Endothelial cell of umbilical vein (primary cell): Measurements from ENCODE around the gene FCER2. TPM values are rescaled to one million over a fixed set of nuclear protein-coding genes. Genes with fewer than 3 reads are reported as not detected.

Experiments used
- BruUV-seq: library from RNA; stranded (reverse); fragments of 400-500 nt; replicated peaks from 2 replicates; lab custom pipeline; 2021; lab: Mats Ljungman, UMichigan
- CTCF ChIA-PET: fragments of 300-600, 350-600 bp; sonication (Branson Sonifier 250); formaldehyde crosslinking; loops from one replicate; lab custom pipeline; 2021; ENCODE audit warnings: antibody characterized with exemption, inconsistent platforms; lab: Charles Lee
- POLR2A ChIA-PET: fragments of 300-600, 350-600 bp; sonication (Branson Sonifier 250); formaldehyde crosslinking; loops from one replicate; lab custom pipeline; 2021; ENCODE audit warnings: antibody characterized with exemption, inconsistent platforms; lab: Charles Lee
- DNase-seq: peaks from one replicate; pipeline ENCODE4 v3.0.0-alpha.2; 2011; ENCODE audit warnings: low read depth, low spot score
- FAIRE-seq: peaks from 2 replicates; lab custom pipeline; 2011; peaks lifted over from hg19 to GRCh38; lab: Jason Lieb, UNC
- H2AFZ ChIP-seq: 2 replicates; pipeline ENCODE4 v1.6.0; 2012; ENCODE audit warnings: low read depth, low read length, control low read depth, inconsistent platforms
- H3K27ac ChIP-seq: 2 replicates; pipeline ENCODE4 v1.5.1; 2011; ENCODE audit warnings: low read depth, mild to moderate bottlenecking, control low read depth, low read length, moderate library complexity; ENCODE audit not compliant: insufficient read depth
- H3K27me3 ChIP-seq, 2 experiments: 2 replicates each; pipeline versions ENCODE4 v1.6.0 to v1.6.1; 2011; ENCODE audit warnings: low read length in 2 of 2, mixed read lengths in 1 of 2; ENCODE audit not compliant: control insufficient read depth in 2 of 2, insufficient read depth in 2 of 2
- H3K36me3 ChIP-seq, 2 experiments: 2 replicates in 1 of 2; 3 replicates in 1 of 2; pipeline ENCODE4 v1.5.1; 2011; ENCODE audit warnings: low read length in 2 of 2, mild to moderate bottlenecking in 1 of 2, moderate library complexity in 1 of 2; ENCODE audit not compliant: control insufficient read depth in 2 of 2, insufficient read depth in 2 of 2; ENCODE audit errors: extremely low read depth in 1 of 2
- H3K4me1 ChIP-seq: 3 replicates; pipeline ENCODE4 v1.5.1; 2011; ENCODE audit warnings: mild to moderate bottlenecking, low read length; ENCODE audit not compliant: control insufficient read depth, insufficient read depth; ENCODE audit errors: extremely low read depth
- H3K4me2 ChIP-seq: 2 replicates; pipeline ENCODE4 v1.6.1; 2011; ENCODE audit warnings: low read length, control low read depth, mixed read lengths; ENCODE audit not compliant: insufficient read depth
- H3K4me3 ChIP-seq, 3 experiments: fragments of 200-600 bp in 1 of 3; sonication (generic), shearing (Covaris generic) in 1 of 3; replicated peaks in 1 of 3; 2 replicates each; pipeline ENCODE4 v1.5.1; 2011 to 2016; ENCODE audit warnings: control low read depth in 3 of 3, low read length in 3 of 3, mild to moderate bottlenecking in 2 of 3, inconsistent platforms in 1 of 3, low read depth in 1 of 3, moderate library complexity in 1 of 3; ENCODE audit not compliant: insufficient read depth in 1 of 3
- H3K79me2 ChIP-seq: 2 replicates; pipeline ENCODE4 v1.6.0; 2012; ENCODE audit warnings: low read length, inconsistent platforms; ENCODE audit not compliant: control insufficient read depth, insufficient read depth
- H3K9ac ChIP-seq: replicated peaks from 2 replicates; pipeline ENCODE3; 2011; ENCODE audit warnings: low read length, control low read depth; ENCODE audit not compliant: insufficient read depth; ENCODE audit errors: extremely low read depth
- H3K9me1 ChIP-seq: replicated peaks from 3 replicates; pipeline ENCODE4 v1.6.0; 2011; ENCODE audit warnings: mild to moderate bottlenecking, low read length; ENCODE audit not compliant: control insufficient read depth, insufficient read depth; ENCODE audit errors: extremely low read depth
- H3K9me3 ChIP-seq: replicated peaks from 2 replicates; pipeline ENCODE4 v1.5.1; 2012; ENCODE audit warnings: low read length, inconsistent platforms; ENCODE audit not compliant: control insufficient read depth, insufficient read depth
- H4K20me1 ChIP-seq: replicated peaks from 2 replicates; pipeline ENCODE3; 2011; ENCODE audit warnings: mild to moderate bottlenecking, low read length; ENCODE audit not compliant: control insufficient read depth, insufficient read depth; ENCODE audit errors: extremely low read depth
- EZH2 ChIP-seq: IDR thresholded peaks from 2 replicates; pipeline ENCODE4 v1.6.1; 2012; ENCODE audit warnings: borderline replicate concordance, low read depth, mild to moderate bottlenecking, moderate library complexity, low read length, inconsistent platforms; ENCODE audit not compliant: severe bottlenecking
- FOS ChIP-seq: IDR thresholded peaks from 2 replicates; pipeline ENCODE4 v1.6.1; 2011; ENCODE audit warnings: mild to moderate bottlenecking, low read length, moderate library complexity, borderline replicate concordance; ENCODE audit not compliant: insufficient read depth
- GATA2 ChIP-seq: IDR thresholded peaks from 2 replicates; pipeline ENCODE4 v1.7.0; 2011; ENCODE audit warnings: low read depth, mild to moderate bottlenecking, moderate library complexity, mixed read lengths, low read length; ENCODE audit not compliant: insufficient read length, insufficient read depth
- JUN ChIP-seq: IDR thresholded peaks from 2 replicates; pipeline ENCODE4 v1.6.1; 2011; ENCODE audit warnings: borderline replicate concordance, low read depth; ENCODE audit not compliant: insufficient read length, insufficient read depth
- MYC ChIP-seq: IDR thresholded peaks from one replicate; pipeline ENCODE4 v1.6.1; 2011; ENCODE audit warnings: mild to moderate bottlenecking, low read depth, low read length
- POLR2A ChIP-seq: IDR thresholded peaks from 2 replicates; pipeline ENCODE4 v1.6.1; 2012; ENCODE audit warnings: low read depth, mild to moderate bottlenecking, control low read depth, low read length
- POLR2AphosphoS5 ChIP-seq: IDR thresholded peaks from 2 replicates; pipeline ENCODE4 v1.6.1; 2012; ENCODE audit warnings: low read depth, mild to moderate bottlenecking, control low read depth, low read length, moderate library complexity; ENCODE audit not compliant: insufficient read depth
- dilution Hi-C: fragments of 300-500 bp; cut with MboI; formaldehyde crosslinking; loops from one replicate; pipeline ENCODE4 v1.15.0; 2019; ENCODE audit warnings: low sequenced_read_pairs; ENCODE audit not compliant: extremely low pct_ligation_motif_present
- intact Hi-C: fragments of 100-400 bp; cut with micrococcal nuclease; formaldehyde crosslinking; loops from one replicate; pipeline ENCODE4 v1.10.0; 2022
- polyA plus RNA-seq, 4 experiments: library from polyadenylated mRNA; depleted of rRNA in 3 of 4; stranded (reverse) in 3 of 4; unstranded in 1 of 4; fragments of >200 nt; gene quantifications; 2 replicates each; pipeline versions ENCODE4 v1.2.1 to v1.2.3, GENCODE V29; 2011 to 2012; ENCODE audit warnings: missing spikeins in 1 of 4
- total RNA-seq: library from RNA; stranded (reverse); gene quantifications from 2 replicates; pipeline ENCODE4 v1.2.3, GENCODE V29; 2021
- TF ChIP-seq, protein P1 (sequence below), 2 donors: IDR thresholded peaks; 1 replicate in 1 of 2; 2 replicates in 1 of 2; pipeline ENCODE4 v1.5.1; 2011; ENCODE audit warnings: low read length in 2 of 2, mild to moderate bottlenecking in 2 of 2, moderate library complexity in 2 of 2, control low read depth in 1 of 2, inconsistent platforms in 1 of 2, low read depth in 1 of 2; ENCODE audit not compliant: insufficient read depth in 1 of 2; ENCODE audit errors: extremely low read depth in 1 of 2
- TF ChIP-seq, protein P2 (sequence below): IDR thresholded peaks from 2 replicates; pipeline ENCODE4 v1.6.1; 2011; ENCODE audit not compliant: insufficient read depth, insufficient read length

Gene FCER2
- total and polyA plus RNA-seq, 2 donors (not counting 3 experiments of a cell fraction or from before 2014, with no cell fraction given) = not detected

DNA sequence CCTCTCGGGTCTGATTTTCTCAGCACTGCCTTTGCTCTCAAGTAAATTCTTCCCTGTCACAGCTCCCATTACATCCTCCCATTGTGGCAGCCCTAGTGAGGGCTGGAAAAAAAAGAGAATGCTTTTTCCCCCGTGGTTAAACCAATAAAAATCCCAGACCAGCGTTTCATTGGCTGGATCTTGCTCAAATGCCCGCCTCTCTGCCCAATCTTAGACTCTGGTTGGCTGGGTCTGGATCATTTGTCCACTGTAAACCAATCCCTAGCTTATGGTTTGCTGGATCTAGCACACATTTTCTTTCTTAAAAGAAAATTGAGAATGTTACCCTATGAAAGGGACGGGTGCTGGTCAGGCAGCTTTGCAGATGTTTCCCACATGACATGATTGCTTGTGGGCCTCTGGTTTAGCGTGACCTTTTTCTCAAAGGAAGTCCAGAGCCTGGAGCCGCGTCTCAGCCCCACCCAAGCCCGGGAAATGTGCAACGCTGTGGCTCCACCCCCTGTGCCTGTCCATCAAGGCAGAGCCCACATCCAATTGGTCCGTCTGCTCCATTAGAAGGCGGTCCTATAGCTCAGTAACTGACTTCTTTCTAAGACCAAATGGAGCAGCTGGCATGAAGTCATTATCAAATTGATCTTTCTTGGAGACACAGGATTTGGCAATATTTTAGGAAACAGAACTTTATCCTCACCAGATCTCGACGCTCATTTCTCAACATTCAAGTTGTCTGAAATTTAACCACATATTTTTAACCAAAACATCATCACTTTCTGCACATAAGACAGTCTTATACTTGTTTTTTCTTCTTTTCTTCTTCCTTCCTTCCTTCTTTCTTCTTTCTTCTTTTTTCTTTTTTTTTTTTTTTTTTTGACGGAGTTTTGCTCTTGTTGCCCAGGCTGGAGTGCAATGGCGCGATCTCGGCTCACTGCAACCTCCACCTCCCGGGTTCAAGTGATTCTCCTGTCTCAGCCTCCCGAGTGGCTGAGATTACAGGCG is 27.6 kb downstream of the FCER2 start:
- H4K20me1 ChIP-seq = no peaks in the 10 kb centered on the region
- peaks cover 8 to 12% of the 10 kb centered on the region in 2 experiments for H3K27me3 ChIP-seq
- dilution Hi-C loops (no loop called here), intact Hi-C loops (no loop called here)
- no peaks in the 10 kb centered on the region for H3K36me3 ChIP-seq
- H3K9ac ChIP-seq = no peak overlapping the region
- H2AFZ ChIP-seq = peak overlapping the region; percentile 64
- FAIRE-seq (peak; percentile 21), DNase-seq (peak; percentile 60)
- TF ChIP-seq MYC = no peak
- TF ChIP-seq, protein P1, sequence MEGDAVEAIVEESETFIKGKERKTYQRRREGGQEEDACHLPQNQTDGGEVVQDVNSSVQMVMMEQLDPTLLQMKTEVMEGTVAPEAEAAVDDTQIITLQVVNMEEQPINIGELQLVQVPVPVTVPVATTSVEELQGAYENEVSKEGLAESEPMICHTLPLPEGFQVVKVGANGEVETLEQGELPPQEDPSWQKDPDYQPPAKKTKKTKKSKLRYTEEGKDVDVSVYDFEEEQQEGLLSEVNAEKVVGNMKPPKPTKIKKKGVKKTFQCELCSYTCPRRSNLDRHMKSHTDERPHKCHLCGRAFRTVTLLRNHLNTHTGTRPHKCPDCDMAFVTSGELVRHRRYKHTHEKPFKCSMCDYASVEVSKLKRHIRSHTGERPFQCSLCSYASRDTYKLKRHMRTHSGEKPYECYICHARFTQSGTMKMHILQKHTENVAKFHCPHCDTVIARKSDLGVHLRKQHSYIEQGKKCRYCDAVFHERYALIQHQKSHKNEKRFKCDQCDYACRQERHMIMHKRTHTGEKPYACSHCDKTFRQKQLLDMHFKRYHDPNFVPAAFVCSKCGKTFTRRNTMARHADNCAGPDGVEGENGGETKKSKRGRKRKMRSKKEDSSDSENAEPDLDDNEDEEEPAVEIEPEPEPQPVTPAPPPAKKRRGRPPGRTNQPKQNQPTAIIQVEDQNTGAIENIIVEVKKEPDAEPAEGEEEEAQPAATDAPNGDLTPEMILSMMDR (IDR thresholded peaks at IDR 0.05; ENCODE audit: extremely low read depth in 1 of 2, insufficient read depth in 1 of 2, low read depth in 1 of 2, low read length in 2 of 2) = no peak
- TF ChIP-seq EZH2 = no peak
- no peak for TF ChIP-seq POLR2AphosphoS5
- TF ChIP-seq FOS = no peak
- TF ChIP-seq, protein P2, sequence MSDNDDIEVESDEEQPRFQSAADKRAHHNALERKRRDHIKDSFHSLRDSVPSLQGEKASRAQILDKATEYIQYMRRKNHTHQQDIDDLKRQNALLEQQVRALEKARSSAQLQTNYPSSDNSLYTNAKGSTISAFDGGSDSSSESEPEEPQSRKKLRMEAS = no peak
- TF ChIP-seq JUN = no peak
- TF ChIP-seq POLR2A = no peak
- TF ChIP-seq GATA2 = no peak
- ChIA-PET POLR2A (no interaction called here), CTCF (interaction anchor here (1.0 to 3.2 kb wide), 2 partner anchors 22 to 106 kb away, joined by 4 to 24 read pairs; no protein-coding TSS in a partner anchor)
- no peak overlapping the region for H3K27ac ChIP-seq
- H3K4me1 ChIP-seq = no peaks in the 10 kb centered on the region
- no peaks in the 10 kb centered on the region for H3K79me2 ChIP-seq
- no peak overlapping the region for H3K4me3 ChIP-seq
- no TSS peak for BruUV-seq
- no peak overlapping the region for H3K4me2 ChIP-seq
- H3K9me3 ChIP-seq = no peaks in the 10 kb centered on the region
- no peaks in the 10 kb centered on the region for H3K9me1 ChIP-seq
